GM13976 (cell line): ENCODE measurements around the gene SHROOM2.
A peak's percentile ranks its signal among the peaks of the same experiment; 100 is the strongest.

Experiments
- DNase-seq: peaks from one replicate; pipeline ENCODE4 v3.0.0; 2012; ENCODE audit warnings: low spot score
- in situ Hi-C: fragments of 300-500 bp; cut with MboI; formaldehyde crosslinking; loops from one replicate; pipeline ENCODE4 v1.12.0; 2022; ENCODE audit warnings: low sequenced_read_pairs, mixed read lengths, inconsistent platforms; ENCODE audit not compliant: unreplicated experiment
- TF ChIP-seq, protein P1 (sequence below): IDR thresholded peaks from 2 replicates; pipeline ENCODE4 v1.5.1; 2012; ENCODE audit warnings: borderline replicate concordance, mild to moderate bottlenecking; ENCODE audit not compliant: insufficient read depth; ENCODE audit errors: extremely low read depth, missing control alignments, control extremely low read depth

The SHROOM2 gene

DNA sequence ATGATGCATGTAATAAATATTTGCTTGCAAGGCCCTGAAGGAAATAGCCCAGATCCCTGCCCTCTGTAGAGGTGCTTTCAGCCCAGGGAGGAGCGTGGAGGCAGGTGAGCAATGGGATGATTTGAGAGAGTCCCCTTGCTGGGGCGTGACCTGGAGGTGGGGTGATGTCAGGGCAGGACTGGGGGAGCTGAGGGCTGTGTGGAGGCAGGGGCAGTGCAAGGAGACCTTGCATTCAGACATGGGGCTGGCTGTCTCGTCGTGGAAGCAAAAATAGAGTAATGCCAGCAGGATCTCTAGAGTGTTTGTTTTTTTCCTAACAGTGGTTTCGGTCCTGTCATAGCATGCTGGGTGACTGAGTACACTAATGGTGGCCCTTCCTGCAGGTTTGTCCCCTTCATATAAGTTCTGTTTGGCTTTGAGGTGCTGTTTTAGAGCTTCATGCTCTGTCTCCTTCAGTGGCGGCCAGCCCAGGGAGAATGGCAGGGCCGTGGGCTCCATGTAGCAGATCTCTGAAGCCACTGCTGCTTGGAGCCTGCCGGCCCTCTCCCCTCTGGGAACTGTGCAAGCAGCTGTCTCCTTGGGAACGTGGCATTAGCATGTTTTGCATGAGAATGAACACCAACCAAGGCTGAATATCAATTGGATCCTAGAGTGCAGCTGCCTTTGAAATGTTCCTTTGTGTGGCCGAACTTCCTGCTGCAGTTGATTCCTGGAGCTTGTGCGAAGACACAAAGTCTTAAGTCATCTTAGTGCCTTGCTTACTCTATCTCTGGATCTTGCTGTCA, 141.7 kb downstream of the SHROOM2 start:
- in situ Hi-C loops: no loop called here
- DNase-seq: no peak
- TF ChIP-seq, protein P1, sequence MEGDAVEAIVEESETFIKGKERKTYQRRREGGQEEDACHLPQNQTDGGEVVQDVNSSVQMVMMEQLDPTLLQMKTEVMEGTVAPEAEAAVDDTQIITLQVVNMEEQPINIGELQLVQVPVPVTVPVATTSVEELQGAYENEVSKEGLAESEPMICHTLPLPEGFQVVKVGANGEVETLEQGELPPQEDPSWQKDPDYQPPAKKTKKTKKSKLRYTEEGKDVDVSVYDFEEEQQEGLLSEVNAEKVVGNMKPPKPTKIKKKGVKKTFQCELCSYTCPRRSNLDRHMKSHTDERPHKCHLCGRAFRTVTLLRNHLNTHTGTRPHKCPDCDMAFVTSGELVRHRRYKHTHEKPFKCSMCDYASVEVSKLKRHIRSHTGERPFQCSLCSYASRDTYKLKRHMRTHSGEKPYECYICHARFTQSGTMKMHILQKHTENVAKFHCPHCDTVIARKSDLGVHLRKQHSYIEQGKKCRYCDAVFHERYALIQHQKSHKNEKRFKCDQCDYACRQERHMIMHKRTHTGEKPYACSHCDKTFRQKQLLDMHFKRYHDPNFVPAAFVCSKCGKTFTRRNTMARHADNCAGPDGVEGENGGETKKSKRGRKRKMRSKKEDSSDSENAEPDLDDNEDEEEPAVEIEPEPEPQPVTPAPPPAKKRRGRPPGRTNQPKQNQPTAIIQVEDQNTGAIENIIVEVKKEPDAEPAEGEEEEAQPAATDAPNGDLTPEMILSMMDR: no peak

DNA sequence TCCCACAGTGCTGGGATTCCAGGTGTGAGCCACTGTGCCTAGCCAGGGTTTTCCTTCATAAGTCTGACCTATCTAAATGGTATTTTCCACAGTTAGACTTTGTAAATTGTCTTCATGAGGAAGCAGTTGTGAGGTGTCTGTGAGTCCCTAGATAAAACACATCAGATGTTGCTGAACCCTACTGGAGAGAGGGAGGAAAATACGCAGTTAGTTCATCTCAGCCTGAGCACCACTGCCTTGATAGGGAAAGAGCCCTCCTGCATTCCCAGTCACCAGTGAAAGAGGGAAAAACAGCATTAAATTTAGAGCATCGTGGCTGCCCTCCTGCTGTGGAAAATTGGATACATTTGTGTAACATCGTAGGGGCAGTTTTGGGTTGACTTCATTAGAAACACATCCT, 149.2 kb downstream of the SHROOM2 start:
- no peak for DNase-seq
- in situ Hi-C loops: no loop called here
- TF ChIP-seq, protein P1: no peak

DNA sequence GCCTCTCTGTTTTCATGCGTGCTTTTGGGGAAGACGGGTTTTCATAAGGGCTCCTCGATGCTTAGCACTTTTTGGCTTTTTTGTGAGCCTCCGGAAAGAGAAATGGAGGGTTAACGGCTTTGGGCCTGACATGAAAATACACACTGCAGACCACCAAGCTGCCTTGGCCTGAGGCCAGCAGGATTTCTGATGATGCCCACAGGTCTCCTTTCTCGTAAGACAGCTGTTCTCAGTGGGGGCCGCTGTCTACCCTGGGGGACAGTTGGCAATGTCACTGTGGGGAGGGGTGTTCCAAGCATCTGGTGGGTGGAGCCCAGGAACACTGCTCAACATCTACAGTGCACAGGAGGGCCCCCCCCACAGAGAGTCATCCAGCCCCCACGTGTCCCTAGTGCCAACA, 151.5 kb downstream of the SHROOM2 start:
- no peak for DNase-seq
- in situ Hi-C loops: no loop called here
- TF ChIP-seq, protein P1: no peak

DNA sequence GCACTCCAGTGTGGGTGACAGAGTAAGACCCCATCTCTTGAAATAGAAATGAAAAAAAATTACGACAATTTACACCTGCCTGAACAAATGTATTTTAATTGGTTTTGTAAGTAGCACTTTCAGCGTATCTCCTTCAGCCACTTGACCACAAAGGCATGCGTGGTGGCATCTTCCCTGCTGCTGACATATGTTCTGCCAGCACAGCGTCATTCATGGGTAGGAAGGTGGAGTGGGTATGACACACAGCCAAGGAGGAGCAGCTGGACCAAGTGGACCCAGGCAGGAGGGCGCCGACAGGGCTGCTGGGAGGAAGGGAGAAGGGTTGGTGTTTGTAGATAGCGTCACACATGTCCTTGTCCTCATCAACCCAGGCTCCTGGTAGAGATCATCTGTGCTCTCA, 152.3 kb downstream of the SHROOM2 start:
- in situ Hi-C loops: no loop called here
- TF ChIP-seq, protein P1: no peak
- no peak for DNase-seq

DNA sequence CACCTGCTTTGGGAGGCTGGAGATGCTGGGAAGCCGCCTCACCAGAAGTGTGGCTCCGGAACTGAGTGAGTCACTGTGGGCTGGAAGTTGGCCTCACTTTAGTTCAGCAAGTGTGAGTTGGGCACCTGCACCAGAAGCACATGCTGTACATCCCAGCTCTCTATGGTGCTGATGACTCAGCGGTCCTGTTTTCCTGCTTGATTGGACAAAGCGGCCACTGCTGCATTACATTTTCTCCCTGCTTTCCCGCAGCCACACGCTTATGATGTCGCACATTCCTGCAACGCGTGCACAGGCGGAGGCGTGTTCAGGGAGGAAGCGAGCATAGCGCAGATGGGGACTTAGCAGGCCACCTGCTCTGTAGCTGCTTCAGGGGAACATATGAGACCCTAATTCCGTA, 154.2 kb downstream of the SHROOM2 start:
- TF ChIP-seq, protein P1: no peak
- no peak for DNase-seq
- in situ Hi-C loops: no loop called here

DNA sequence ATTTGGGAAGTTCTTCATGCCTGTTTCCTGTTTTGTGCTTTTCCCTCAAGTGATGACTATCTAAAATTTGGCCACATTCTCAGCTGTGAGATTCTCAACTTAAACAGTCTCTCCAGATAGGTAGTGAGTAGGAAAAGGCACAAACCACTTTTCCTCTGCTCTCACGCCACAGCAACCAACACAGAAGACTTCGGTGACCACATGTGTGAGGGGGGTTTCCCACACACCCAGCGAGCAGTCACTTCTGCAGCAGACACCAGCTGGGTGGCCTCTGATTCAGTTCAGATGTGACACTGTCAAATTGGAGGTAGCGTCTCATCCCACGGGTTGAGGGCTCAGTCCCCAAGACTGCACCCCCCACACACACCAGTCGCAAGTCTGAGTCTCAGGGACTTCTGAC, 155.9 kb downstream of the SHROOM2 start:
- in situ Hi-C loops: no loop called here
- TF ChIP-seq, protein P1: no peak
- DNase-seq: peak; percentile 71
